WTC11 (cell line): ENCODE data around the gene ALPK1. TPM values are rescaled to one million over a fixed set of nuclear protein-coding genes. Genes with fewer than 3 reads are reported as not detected.

Experiments
- ATAC-seq: fragments of 200-7000 bp; cut with Tn5 transposase; 2 replicates; pipeline ENCODE4 v1.10.0; 2021; ENCODE audit warnings: mild to moderate bottlenecking, moderate library complexity
- CTCF ChIA-PET: fragments of 300-600 bp; sonication (Branson Sonifier 250); formaldehyde crosslinking; loops from one replicate; lab custom pipeline; 2021; ENCODE audit warnings: antibody characterized with exemption; lab: Charles Lee
- POLR2A ChIA-PET: fragments of 350-600 bp; sonication (Branson Sonifier 250); formaldehyde crosslinking; loops from one replicate; lab custom pipeline; 2021; ENCODE audit warnings: antibody characterized with exemption; lab: Charles Lee
- DNase-seq: peaks from one replicate; pipeline ENCODE4 v3.0.0; 2021; ENCODE audit warnings: low spot score
- H3K27ac Mint-ChIP-seq: 2 replicates; pipeline ENCODE4 v1.8.0; 2021; ENCODE audit warnings: mixed read lengths
- H3K27me3 Mint-ChIP-seq: 2 replicates; pipeline ENCODE4 v1.8.0; 2021; ENCODE audit warnings: low read depth, mild to moderate bottlenecking, moderate library complexity, mixed read lengths
- H3K36me3 Mint-ChIP-seq: 2 replicates; pipeline ENCODE4 v1.8.0; 2021; ENCODE audit warnings: mixed read lengths
- H3K4me1 Mint-ChIP-seq: 2 replicates; pipeline ENCODE4 v1.8.0; 2022; ENCODE audit warnings: mixed read lengths
- H3K4me3 Mint-ChIP-seq: 2 replicates; pipeline ENCODE4 v1.8.0; 2021; ENCODE audit warnings: mild to moderate bottlenecking, moderate library complexity, mixed read lengths
- H3K9me3 Mint-ChIP-seq: 2 replicates; pipeline ENCODE4 v1.8.0; 2021; ENCODE audit warnings: mixed read lengths
- ATF6 ChIP-seq: sonication (generic); formaldehyde crosslinking; IDR thresholded peaks from 2 replicates; pipeline ENCODE4 v1.8.1; 2023; ENCODE audit warnings: mild to moderate bottlenecking, missing genetic modification reagents
- ESRRA ChIP-seq: sonication (generic); formaldehyde crosslinking; IDR thresholded peaks from 2 replicates; pipeline ENCODE4 v1.8.1; 2022; ENCODE audit warnings: mild to moderate bottlenecking, missing genetic modification reagents, borderline replicate concordance
- FOXP1 ChIP-seq: sonication (generic); formaldehyde crosslinking; IDR thresholded peaks from 2 replicates; pipeline ENCODE4 v1.8.0; 2022; ENCODE audit warnings: missing genetic modification reagents, mild to moderate bottlenecking, moderate library complexity, borderline replicate concordance
- HMGA2 ChIP-seq: fragments of 250-450 bp; sonication (Bioruptor Pico); IDR thresholded peaks from 2 replicates; pipeline ENCODE4 v1.4.0; 2021; ENCODE audit warnings: mild to moderate bottlenecking, moderate library complexity
- IRF1 ChIP-seq: sonication (generic); formaldehyde crosslinking; IDR thresholded peaks from 2 replicates; pipeline ENCODE4 v1.8.0; 2023; ENCODE audit warnings: missing genetic modification reagents
- MAX ChIP-seq: sonication (generic); formaldehyde crosslinking; IDR thresholded peaks from 2 replicates; pipeline ENCODE4 v1.8.0; 2022; ENCODE audit warnings: mild to moderate bottlenecking, missing genetic modification reagents
- NR3C1 ChIP-seq: sonication (generic); formaldehyde crosslinking; conservative IDR thresholded peaks from 2 replicates; pipeline ENCODE4 v1.8.1; 2023; ENCODE audit warnings: low read depth, mild to moderate bottlenecking, missing genetic modification reagents
- RELA ChIP-seq: sonication (generic); formaldehyde crosslinking; IDR thresholded peaks from 2 replicates; pipeline ENCODE4 v1.8.1; 2022; ENCODE audit warnings: missing genetic modification reagents, mild to moderate bottlenecking, borderline replicate concordance
- TEAD1 ChIP-seq: sonication (generic); formaldehyde crosslinking; IDR thresholded peaks from 2 replicates; pipeline ENCODE4 v1.8.0; 2022; ENCODE audit warnings: mild to moderate bottlenecking, missing genetic modification reagents
- USF1 ChIP-seq: sonication (generic); formaldehyde crosslinking; IDR thresholded peaks from 2 replicates; pipeline ENCODE4 v1.8.0; 2022; ENCODE audit warnings: mild to moderate bottlenecking, missing genetic modification reagents
- ZNF232 ChIP-seq: sonication (generic); formaldehyde crosslinking; IDR thresholded peaks from 2 replicates; pipeline ENCODE4 v1.8.0; 2022; ENCODE audit warnings: mild to moderate bottlenecking, missing genetic modification reagents
- ZNF281 ChIP-seq: sonication (generic); formaldehyde crosslinking; IDR thresholded peaks from 2 replicates; pipeline ENCODE4 v1.8.0; 2023; ENCODE audit warnings: mild to moderate bottlenecking, missing genetic modification reagents
- total RNA-seq: library from RNA; stranded (reverse); gene quantifications from 3 replicates; pipeline ENCODE4 v1.2.3, GENCODE V29; 2021

The ALPK1 gene
- total RNA-seq, 1 experiment from 2014 or later = 0.50 TPM

- ChIA-PET POLR2A (interaction anchor here (0.8 kb wide), 1 partner anchor 175 kb away, joined by 3 read pairs; no protein-coding TSS in a partner anchor), CTCF (interaction anchor here (0.6 to 2.1 kb wide), 7 partner anchors 13 to 176 kb away, joined by 3 to 10 read pairs (median 3); no protein-coding TSS in a partner anchor)
- peaks cover 20% of the 10 kb centered on the region for H3K4me1 Mint-ChIP-seq
Measured at GRCh38 chr4:112348488-112349158, 51.5 kb downstream of the ALPK1 start.

GRCh38 chr4:112352736-112353135 lies 55.6 kb downstream of the ALPK1 start:
- ChIA-PET POLR2A (no interaction called here), CTCF (no interaction called here)
- Mint-ChIP-seq H3K4me1 (peaks cover 9% of the 10 kb centered on the region), H3K27ac (no peak overlapping the region), H3K27me3 (no peaks in the 10 kb centered on the region), H3K9me3 (peaks cover 9% of the 10 kb centered on the region; the same call in 1 of the 2 replicates), H3K36me3 (no peaks in the 10 kb centered on the region), H3K4me3 (no peak overlapping the region)
- TF ChIP-seq RELA (CRISPR knock-in tag) = no peak
- no peak for TF ChIP-seq NR3C1 (CRISPR knock-in tag)
- TF ChIP-seq ZNF232 = no peak
- TF ChIP-seq FOXP1 (CRISPR knock-in tag) = no peak
- no peak for TF ChIP-seq ESRRA (CRISPR knock-in tag)
- no peak for TF ChIP-seq USF1 (CRISPR knock-in tag)
- TF ChIP-seq ZNF281 = no peak
- TF ChIP-seq IRF1 (CRISPR knock-in tag) = no peak
- ATAC-seq (no peak), DNase-seq (no peak)

More at GRCh38 chr4:112348488-112349158, 51.5 kb downstream of the ALPK1 start:
- Mint-ChIP-seq H3K27ac (no peak overlapping the region), H3K9me3 (0 out of 2 replicates have a peak, but pooled peaks cover 4% of the 10 kb centered on the region), H3K4me3 (no peak overlapping the region), H3K27me3 (no peaks in the 10 kb centered on the region), H3K36me3 (no peaks in the 10 kb centered on the region)
- ATAC-seq (peak; percentile 96), DNase-seq (peak; percentile 61)
- TF ChIP-seq ZNF232 (0 out of 2 replicates have a peak, but pooled peaks have one; percentile 25), HMGA2 (no peak), MAX (CRISPR knock-in tag) (peak; percentile 51; the same call in 1 of the 2 replicates), TEAD1 (CRISPR knock-in tag) (no peak)

- peaks cover 2% of the 10 kb centered on the region for H3K36me3 Mint-ChIP-seq
- no peak for DNase-seq
- no peak for ATAC-seq
- POLR2A ChIA-PET = no interaction called here
- H3K4me1 Mint-ChIP-seq = peaks cover 1% of the 10 kb centered on the region
- peaks cover 18% of the 10 kb centered on the region for H3K9me3 Mint-ChIP-seq
- no peak for TF ChIP-seq ATF6 (CRISPR knock-in tag)
- TF ChIP-seq, all 79 proteins: peak for 0
- no peaks in the 10 kb centered on the region for H3K27me3 Mint-ChIP-seq
- no peak overlapping the region for H3K27ac Mint-ChIP-seq
- CTCF ChIA-PET = no interaction called here
- H3K4me3 Mint-ChIP-seq = no peak overlapping the region
Measured at GRCh38 chr4:112355662-112356061, 58.5 kb downstream of the ALPK1 start.
